Gastrocnemius medialis (tissue), 4 donors: Measurements from ENCODE around the gene UQCC3. TPM values are rescaled to one million over a fixed set of nuclear protein-coding genes. Genes with fewer than 3 reads are reported as not detected.
A peak's percentile ranks its signal among the peaks of the same experiment; 100 is the strongest.

Source experiments
- ATAC-seq, 2 donors: fragments of 150-250 bp; one replicate each; pipeline ENCODE4 v1.9.1; 2016
- DNase-seq, 2 donors: peaks; one replicate each; pipeline ENCODE4 v3.0.0-alpha.2; 2019
- H3K27ac ChIP-seq, 4 donors: fragments of 200-600 bp; sonication (generic); 1 replicate in 1 of 4; 2 replicates in 3 of 4; pipeline ENCODE4 v1.5.1; 2016 to 2018; ENCODE audit warnings: mild to moderate bottlenecking in 2 of 4, moderate library complexity in 1 of 4
- H3K27me3 ChIP-seq, 3 donors: fragments of 200-600 bp; sonication (generic) in 2 of 3; 1 replicate in 1 of 3; 2 replicates in 2 of 3; pipeline versions ENCODE4 v1.5.1 to v1.6.0; 2016 to 2019; ENCODE audit warnings: mild to moderate bottlenecking in 1 of 3, moderate library complexity in 1 of 3
- H3K36me3 ChIP-seq, 2 donors: fragments of 200-600 bp; sonication (generic) in 1 of 2; one replicate each; pipeline ENCODE4 v1.5.1; 2017 to 2018
- H3K4me1 ChIP-seq, 2 donors: fragments of 200-600 bp; sonication (generic) in 1 of 2; one replicate each; pipeline ENCODE4 v1.5.1; 2016 to 2017; ENCODE audit warnings: mild to moderate bottlenecking in 2 of 2
- H3K4me3 ChIP-seq, 4 donors: fragments of 200-600 bp; sonication (generic) in 3 of 4; 1 replicate in 1 of 4; 2 replicates in 3 of 4; pipeline ENCODE4 v1.5.1; 2016 to 2019; ENCODE audit warnings: mild to moderate bottlenecking in 2 of 4
- H3K9me3 ChIP-seq, 3 donors: fragments of 200-600 bp; sonication (generic) in 2 of 3; 1 replicate in 1 of 3; 2 replicates in 2 of 3; pipeline ENCODE4 v1.5.1; 2016 to 2019
- POLR2A ChIP-seq, 2 donors: fragments of 450-650 bp; IDR thresholded peaks; one replicate each; pipeline ENCODE4 v1.6.1; 2017; ENCODE audit warnings: antibody characterized with exemption in 2 of 2, mild to moderate bottlenecking in 2 of 2, moderate library complexity in 2 of 2
- in situ Hi-C, 4 donors: fragments of 200-750 bp; cut with MboI; loops; one replicate each; pipeline versions ENCODE4 v1.15.0 to v1.8.0; 2017; ENCODE audit warnings: low sequenced_read_pairs in 4 of 4
- intact Hi-C: fragments of 100-400 bp; cut with DNase I; formaldehyde crosslinking; loops from one replicate; pipeline ENCODE4 v1.15.1; 2023; ENCODE audit warnings: low total_unique reads
- total RNA-seq, 4 donors: library from RNA; depleted of rRNA; stranded (reverse); fragments of >200 nt; gene quantifications; one replicate each; pipeline versions ENCODE4 v1.1.0 to v1.2.3, GENCODE V29; 2016
- TF ChIP-seq, protein P1 (sequence below), 5 experiments: fragments of 450-650 bp in 3 of 5; fragments of 200-600 bp in 2 of 5; sonication (generic) in 2 of 5; IDR thresholded peaks in 4 of 5; conservative IDR thresholded peaks in 1 of 5; 1 replicate in 4 of 5; 2 replicates in 1 of 5; pipeline ENCODE4 v1.5.1; 2016 to 2019; ENCODE audit warnings: antibody characterized with exemption in 5 of 5, mild to moderate bottlenecking in 3 of 5, moderate library complexity in 3 of 5

Gene UQCC3
- total RNA-seq, 4 donors from 2014 or later = 6.4 to 11.7 (median 9.0) TPM

DNA sequence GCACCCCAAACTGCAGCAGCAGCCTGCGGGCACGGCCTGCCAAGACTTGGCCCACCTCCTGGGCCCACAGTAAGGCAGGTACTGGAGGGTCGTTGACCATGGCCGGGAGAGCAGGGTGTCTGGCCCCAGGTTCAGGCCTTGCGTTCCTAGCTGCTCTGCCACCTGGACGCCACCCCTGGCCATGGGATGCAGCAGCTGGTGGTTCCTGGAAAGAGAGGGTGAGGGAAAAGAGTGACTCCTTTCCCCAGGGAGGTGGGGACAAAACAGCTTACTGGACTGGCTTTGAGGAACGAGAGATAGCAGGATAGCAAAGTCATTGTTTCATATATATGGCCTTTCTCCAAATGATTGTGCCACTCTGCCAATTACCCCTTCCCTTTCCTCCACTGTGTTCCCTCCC lies 33.9 kb downstream of the UQCC3 start:
- peaks cover 0 to 23% of the 10 kb centered on the region in 2 donors for H3K36me3 ChIP-seq
- TF ChIP-seq POLR2A (IDR thresholded peaks at IDR 0.05) = no peak
- TF ChIP-seq, protein P1, sequence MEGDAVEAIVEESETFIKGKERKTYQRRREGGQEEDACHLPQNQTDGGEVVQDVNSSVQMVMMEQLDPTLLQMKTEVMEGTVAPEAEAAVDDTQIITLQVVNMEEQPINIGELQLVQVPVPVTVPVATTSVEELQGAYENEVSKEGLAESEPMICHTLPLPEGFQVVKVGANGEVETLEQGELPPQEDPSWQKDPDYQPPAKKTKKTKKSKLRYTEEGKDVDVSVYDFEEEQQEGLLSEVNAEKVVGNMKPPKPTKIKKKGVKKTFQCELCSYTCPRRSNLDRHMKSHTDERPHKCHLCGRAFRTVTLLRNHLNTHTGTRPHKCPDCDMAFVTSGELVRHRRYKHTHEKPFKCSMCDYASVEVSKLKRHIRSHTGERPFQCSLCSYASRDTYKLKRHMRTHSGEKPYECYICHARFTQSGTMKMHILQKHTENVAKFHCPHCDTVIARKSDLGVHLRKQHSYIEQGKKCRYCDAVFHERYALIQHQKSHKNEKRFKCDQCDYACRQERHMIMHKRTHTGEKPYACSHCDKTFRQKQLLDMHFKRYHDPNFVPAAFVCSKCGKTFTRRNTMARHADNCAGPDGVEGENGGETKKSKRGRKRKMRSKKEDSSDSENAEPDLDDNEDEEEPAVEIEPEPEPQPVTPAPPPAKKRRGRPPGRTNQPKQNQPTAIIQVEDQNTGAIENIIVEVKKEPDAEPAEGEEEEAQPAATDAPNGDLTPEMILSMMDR (IDR thresholded peaks at IDR 0.05 in 4 of 5, conservative IDR thresholded peaks at IDR 0.05 in 1 of 5) = no peak
- DNase-seq = no peak
- in situ Hi-C loops (loop anchor here in 1 of 4 donors (25.0 kb wide), 1 partner anchor 93 kb away; the partner anchor contains the start of genes B3GAT3, EML3, MTA2 and ROM1), intact Hi-C loops (loop anchor here (5.0 kb wide), 2 partner anchors 103 to 137 kb away; partner anchors contain the start of gene MTA2)
- H3K27ac ChIP-seq = peak overlapping the region; percentile 84 to 94 (median 89)
- no peaks in the 10 kb centered on the region for H3K9me3 ChIP-seq
- no peak for ATAC-seq
- peak overlapping the region; percentile 79 to 93 (median 87) for H3K4me3 ChIP-seq
- H3K27me3 ChIP-seq = no peaks in the 10 kb centered on the region
- H3K4me1 ChIP-seq = peaks cover 29 to 34% of the 10 kb centered on the region in 2 donors

DNA sequence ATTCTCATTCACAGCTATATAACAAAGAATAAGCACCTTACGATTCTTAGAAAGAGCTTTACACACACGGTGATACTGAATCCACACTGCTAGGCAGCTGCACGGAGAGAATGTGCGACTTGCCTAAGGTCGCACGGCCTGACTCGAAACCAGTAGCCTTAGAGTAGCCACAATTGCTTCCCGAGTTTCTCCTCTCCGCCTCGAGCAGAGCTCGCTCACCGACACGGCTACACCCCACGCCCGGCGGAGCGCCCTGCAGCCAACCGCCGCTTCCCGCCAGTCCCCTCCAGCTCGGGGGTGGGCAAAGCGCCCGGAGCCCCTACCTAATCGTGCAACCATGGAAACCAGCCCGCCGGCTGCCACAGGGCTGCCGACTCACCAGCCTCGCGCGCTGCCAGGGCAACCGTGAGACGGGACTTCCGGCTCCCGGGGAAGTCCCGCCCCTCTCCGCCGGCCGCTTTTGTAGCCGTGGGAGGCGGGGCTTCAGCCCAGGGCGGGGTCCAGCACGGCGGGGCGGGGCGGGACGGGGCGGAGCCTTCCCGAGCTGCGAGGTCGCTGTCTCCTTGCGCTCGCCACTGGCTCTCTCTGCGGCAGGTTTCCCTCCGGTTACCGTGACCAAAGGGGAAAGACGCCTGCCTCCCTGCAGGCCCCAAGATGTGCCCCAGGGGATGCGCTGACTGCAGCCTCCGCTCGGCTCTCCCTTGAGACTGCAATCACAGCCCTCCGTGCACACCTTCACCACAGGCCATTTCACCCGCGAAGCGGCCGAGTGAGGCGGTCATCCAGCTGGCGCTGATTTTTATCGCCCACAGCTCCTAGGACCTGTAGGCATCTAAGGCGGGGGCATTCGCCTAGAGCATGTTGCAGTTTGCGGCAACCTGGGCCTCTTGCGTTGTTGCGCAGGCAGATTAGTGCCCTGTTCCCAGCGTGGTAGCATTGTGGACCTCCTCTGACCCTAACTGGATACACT lies 34.7 kb downstream of the UQCC3 start:
- DNase-seq (peak; percentile 86 to 93), ATAC-seq (peak; percentile 65 to 80)
- H3K4me1 ChIP-seq = peaks cover 34% of the 10 kb centered on the region in 2 donors
- H3K36me3 ChIP-seq = peaks cover 0 to 24% of the 10 kb centered on the region in 2 donors
- no peaks in the 10 kb centered on the region for H3K9me3 ChIP-seq
- H3K27me3 ChIP-seq = no peaks in the 10 kb centered on the region
- H3K4me3 ChIP-seq = peak overlapping the region; percentile 79 to 93 (median 87)
- in situ Hi-C loops (loop anchor here in 1 of 4 donors (25.0 kb wide), 1 partner anchor 94 kb away; the partner anchor contains the start of genes B3GAT3, EML3, MTA2 and ROM1), intact Hi-C loops (loop anchor here (5.0 kb wide), 2 partner anchors 104 to 136 kb away; partner anchors contain the start of gene MTA2)
- TF ChIP-seq, protein P1 (IDR thresholded peaks at IDR 0.05 in 4 of 5, conservative IDR thresholded peaks at IDR 0.05 in 1 of 5) = no peak
- TF ChIP-seq POLR2A (IDR thresholded peaks at IDR 0.05) = peak; percentile 53 to 67
- H3K27ac ChIP-seq = peak overlapping the region; percentile 84 to 94 (median 89)

GRCh38 chr11:62706850-62707247 lies 35.4 kb downstream of the UQCC3 start:
- intact Hi-C loops (loop anchor here (5.0 kb wide), 2 partner anchors 105 to 135 kb away; partner anchors contain the start of gene MTA2), in situ Hi-C loops (loop anchor here in 1 of 4 donors (25.0 kb wide), 1 partner anchor 95 kb away; the partner anchor contains the start of genes B3GAT3, EML3, MTA2 and ROM1)
- ATAC-seq (no peak), DNase-seq (no peak)
- H3K27ac ChIP-seq = peak overlapping the region; percentile 84 to 94 (median 89)
- peaks cover 34% of the 10 kb centered on the region in 2 donors for H3K4me1 ChIP-seq
- no peaks in the 10 kb centered on the region for H3K9me3 ChIP-seq
- no peaks in the 10 kb centered on the region for H3K27me3 ChIP-seq
- TF ChIP-seq, protein P1 (IDR thresholded peaks at IDR 0.05 in 4 of 5, conservative IDR thresholded peaks at IDR 0.05 in 1 of 5) = no peak
- TF ChIP-seq POLR2A (IDR thresholded peaks at IDR 0.05) = no peak
- peak overlapping the region; percentile 79 to 93 (median 87) for H3K4me3 ChIP-seq
- peaks cover 0 to 19% of the 10 kb centered on the region in 2 donors for H3K36me3 ChIP-seq

DNA sequence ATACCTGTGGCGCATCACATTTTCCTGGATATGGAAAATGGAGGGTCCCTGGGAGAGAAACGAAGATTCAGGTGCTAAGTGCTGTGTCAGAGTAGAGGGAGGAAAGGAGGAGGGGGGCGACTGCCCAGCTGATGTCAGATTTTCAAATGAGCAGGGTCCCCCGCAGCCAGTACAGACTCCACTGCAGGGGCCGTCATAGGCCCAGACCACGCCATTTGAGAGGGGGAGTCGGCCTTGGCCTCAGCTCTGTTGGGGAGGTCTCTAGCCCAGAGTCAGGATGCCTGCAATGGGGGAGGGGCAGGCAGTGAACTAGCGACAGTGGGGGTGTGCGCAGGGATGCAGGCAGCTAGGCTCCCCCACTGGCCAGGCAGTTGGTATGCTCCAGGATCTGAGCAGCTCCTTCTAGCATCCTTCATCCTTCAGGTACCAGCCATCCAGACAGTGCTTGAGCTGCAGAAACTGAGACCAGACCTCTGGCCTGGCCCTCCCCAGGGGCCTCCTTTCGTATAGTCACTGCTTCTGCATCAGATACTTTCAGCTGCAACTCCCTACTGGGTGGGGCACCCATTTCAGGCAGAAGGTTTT lies 35.9 kb downstream of the UQCC3 start, which contains the start of the genes BSCL2 and GNG3:
BSCL2 (minus strand) TSS at position 148 of the 585 bp plus-strand sequence. CDS start 229 bp downstream, outside the sequence.
GNG3 (plus strand) TSS at position 400 of the 585 bp plus-strand sequence. CDS start 620 bp downstream, outside the sequence.
- in situ Hi-C loops (loop anchor here in 1 of 4 donors (25.0 kb wide), 1 partner anchor 95 kb away; the partner anchor contains the start of genes B3GAT3, EML3, MTA2 and ROM1), intact Hi-C loops (loop anchor here (5.0 kb wide), 2 partner anchors 105 to 135 kb away; partner anchors contain the start of gene MTA2)
- Histone ChIP-seq H3K9me3 (no peaks in the 10 kb centered on the region), H3K36me3 (peaks cover 0 to 17% of the 10 kb centered on the region in 2 donors), H3K4me1 (peaks cover 34% of the 10 kb centered on the region in 2 donors), H3K4me3 (peak within 1 kb of the TSS; percentile 79 to 93 (median 87)), H3K27me3 (no peaks in the 10 kb centered on the region), H3K27ac (peak within 1 kb of the TSS; percentile 94 to 97 (median 96))
- DNase-seq (no peak), ATAC-seq (no peak)
- TF ChIP-seq, protein P1 (IDR thresholded peaks at IDR 0.05 in 4 of 5, conservative IDR thresholded peaks at IDR 0.05 in 1 of 5) = no peak
- no peak for TF ChIP-seq POLR2A (IDR thresholded peaks at IDR 0.05)
